C4-2B (cell line): Measurements from ENCODE around the gene HIVEP3.

ENCODE experiments used
- H3K27ac ChIP-seq: fragments of 450-650 bp; 2 replicates; pipeline ENCODE4 v1.5.1; 2017
- ZFX ChIP-seq: fragments of 450-650 bp; IDR thresholded peaks from 2 replicates; pipeline ENCODE4 v1.6.1; 2017
- TF ChIP-seq, protein P1 (sequence below): fragments of 450-650 bp; conservative IDR thresholded peaks from 2 replicates; pipeline ENCODE4 v1.5.1; 2017; ENCODE audit warnings: mild to moderate bottlenecking

The HIVEP3 gene

DNA sequence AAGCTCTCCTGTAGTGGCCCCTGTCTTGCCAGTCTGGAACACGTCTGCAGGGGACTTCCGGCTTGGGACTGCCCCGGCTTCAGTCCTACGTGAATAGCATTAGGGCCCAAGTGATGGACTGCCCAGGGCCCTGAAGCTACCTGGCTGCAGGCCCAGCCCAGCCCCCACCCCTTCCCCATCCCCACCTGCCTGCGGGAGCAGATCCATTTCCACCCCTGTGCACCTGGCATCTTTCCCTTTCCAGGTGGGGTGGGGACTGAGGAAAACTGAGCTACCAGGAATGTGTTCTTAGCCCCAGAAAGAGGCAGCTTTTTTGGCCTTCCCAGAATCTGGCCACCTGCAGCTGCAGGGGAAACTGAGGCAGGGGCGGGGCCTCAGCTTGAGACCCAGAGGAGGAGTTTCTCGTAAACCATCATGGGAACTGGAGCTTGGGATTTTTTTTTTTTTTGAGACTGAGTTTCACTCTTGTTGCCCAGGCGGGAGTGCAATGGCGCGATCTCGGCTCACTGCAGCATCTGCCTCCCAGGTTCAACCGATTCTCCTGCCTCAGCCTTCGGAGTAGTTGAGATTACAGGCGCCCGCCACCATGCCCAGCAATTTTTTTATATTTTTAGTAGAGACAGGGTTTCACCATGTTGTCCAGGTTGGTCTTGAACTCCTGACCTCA lies 437.5 kb downstream of the HIVEP3 start:
- H3K27ac ChIP-seq: no peak overlapping the region; the same call in 1 of the 2 replicates

DNA sequence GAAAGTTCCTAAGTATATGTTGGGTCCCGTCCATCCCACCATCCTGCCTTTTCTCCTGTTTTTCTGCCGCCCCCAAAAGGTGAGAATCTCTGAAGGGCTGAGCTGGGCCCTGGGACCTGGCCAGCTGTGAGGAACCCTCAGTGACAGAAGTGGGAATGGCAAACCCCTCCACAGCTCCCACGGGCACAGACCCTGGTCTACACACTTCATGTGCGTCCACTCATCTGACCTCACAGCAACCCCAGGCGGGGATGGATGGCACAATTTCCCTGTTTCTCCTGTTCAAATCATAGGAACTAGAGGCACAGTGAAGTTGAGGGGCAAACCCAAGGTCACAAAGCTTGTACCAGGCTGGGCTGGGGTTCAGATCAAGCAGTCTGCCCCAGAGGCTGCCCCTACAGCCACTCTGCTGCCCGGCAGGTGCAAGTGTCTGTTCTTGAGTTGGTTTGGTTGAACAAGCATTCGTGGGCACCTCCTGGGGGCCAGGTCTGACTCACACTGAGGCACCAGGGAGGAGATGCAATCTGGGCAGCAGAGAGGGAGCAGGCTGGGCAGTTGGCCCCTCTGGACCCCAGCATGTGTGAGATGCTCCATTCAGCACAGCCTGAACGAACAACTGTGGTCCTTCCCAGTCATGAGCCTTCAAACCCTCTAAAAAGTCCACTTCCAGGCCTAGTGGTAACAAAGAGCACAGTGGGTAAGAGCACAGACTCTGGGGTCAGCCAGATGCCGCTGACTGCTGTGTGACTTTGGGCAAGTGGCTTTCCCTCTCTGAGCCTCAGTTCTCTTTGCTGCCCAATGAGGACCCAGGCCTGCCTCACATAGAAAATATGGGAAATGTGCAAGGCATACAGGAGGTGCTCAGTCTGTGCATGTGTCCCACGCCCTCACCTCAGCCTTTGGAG lies 438.3 kb downstream of the HIVEP3 start:
- TF ChIP-seq, protein P1, sequence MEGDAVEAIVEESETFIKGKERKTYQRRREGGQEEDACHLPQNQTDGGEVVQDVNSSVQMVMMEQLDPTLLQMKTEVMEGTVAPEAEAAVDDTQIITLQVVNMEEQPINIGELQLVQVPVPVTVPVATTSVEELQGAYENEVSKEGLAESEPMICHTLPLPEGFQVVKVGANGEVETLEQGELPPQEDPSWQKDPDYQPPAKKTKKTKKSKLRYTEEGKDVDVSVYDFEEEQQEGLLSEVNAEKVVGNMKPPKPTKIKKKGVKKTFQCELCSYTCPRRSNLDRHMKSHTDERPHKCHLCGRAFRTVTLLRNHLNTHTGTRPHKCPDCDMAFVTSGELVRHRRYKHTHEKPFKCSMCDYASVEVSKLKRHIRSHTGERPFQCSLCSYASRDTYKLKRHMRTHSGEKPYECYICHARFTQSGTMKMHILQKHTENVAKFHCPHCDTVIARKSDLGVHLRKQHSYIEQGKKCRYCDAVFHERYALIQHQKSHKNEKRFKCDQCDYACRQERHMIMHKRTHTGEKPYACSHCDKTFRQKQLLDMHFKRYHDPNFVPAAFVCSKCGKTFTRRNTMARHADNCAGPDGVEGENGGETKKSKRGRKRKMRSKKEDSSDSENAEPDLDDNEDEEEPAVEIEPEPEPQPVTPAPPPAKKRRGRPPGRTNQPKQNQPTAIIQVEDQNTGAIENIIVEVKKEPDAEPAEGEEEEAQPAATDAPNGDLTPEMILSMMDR: no peak
- no peak for TF ChIP-seq ZFX
- no peak overlapping the region for H3K27ac ChIP-seq

More for the DNA sequence above, 437.5 kb downstream of the HIVEP3 start:
- TF ChIP-seq, protein P1: no peak
- no peak for TF ChIP-seq ZFX

DNA sequence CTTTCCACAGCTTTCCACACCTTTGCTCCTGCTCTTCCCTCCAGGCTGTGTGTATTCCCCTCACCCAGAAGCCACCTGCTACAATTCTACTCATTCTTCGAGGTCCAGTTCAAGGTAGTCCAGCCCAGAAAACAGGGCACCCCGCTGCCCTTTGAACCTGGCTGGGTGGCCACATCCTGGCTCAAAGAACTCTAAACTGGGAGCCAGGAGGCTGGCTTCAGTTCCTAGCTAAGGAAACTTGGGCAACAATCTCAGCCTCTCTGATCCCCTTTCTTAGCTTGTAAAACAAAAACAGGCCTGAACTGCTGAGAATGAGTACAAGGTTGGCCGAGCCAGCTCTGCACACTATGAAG lies 438.9 kb downstream of the HIVEP3 start:
- TF ChIP-seq ZFX: no peak
- TF ChIP-seq, protein P1: no peak

DNA sequence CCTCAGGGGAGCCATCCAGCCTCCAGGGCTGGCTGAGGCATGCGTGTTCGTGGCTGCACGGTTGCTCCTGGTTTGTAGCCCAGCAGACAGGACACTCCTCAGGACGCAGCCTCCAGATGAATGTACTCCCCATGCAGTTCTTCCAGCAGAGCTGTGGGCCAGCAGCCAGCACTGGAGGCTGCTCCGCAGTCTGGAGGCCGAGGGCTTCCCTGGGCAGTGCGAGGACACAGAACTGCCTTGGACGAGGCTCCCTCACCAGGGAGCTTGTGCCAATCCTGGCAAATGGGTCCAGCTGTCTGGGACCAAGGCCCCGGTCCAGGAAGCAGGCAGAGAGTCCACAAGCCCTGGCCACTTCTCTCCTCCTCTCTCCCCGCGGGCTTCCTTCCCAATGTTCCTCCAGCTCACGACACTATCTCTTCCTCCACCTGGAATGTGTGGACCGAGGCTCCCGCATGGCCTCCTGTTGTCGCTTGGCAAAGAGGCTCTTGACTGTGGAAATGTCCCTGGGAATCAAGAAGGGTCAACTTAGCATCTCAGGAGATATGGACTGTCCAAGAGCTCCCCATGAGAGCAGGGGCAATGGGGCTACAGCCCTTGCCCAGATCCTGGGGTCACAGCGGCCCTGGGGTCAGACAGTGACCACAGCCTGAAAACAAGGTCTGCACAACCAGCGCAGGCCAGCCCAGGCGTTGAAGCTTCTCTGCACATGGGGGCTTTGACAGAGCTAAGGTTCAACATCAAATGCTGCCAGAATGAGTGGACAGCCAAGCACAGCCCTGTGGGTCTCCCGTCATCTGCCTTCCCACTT lies 439.5 kb downstream of the HIVEP3 start:
- TF ChIP-seq, protein P1: no peak
- H3K27ac ChIP-seq: peak overlapping the region; percentile 48

More for the DNA sequence above, 438.9 kb downstream of the HIVEP3 start:
- peak overlapping the region; percentile 48 for H3K27ac ChIP-seq

DNA sequence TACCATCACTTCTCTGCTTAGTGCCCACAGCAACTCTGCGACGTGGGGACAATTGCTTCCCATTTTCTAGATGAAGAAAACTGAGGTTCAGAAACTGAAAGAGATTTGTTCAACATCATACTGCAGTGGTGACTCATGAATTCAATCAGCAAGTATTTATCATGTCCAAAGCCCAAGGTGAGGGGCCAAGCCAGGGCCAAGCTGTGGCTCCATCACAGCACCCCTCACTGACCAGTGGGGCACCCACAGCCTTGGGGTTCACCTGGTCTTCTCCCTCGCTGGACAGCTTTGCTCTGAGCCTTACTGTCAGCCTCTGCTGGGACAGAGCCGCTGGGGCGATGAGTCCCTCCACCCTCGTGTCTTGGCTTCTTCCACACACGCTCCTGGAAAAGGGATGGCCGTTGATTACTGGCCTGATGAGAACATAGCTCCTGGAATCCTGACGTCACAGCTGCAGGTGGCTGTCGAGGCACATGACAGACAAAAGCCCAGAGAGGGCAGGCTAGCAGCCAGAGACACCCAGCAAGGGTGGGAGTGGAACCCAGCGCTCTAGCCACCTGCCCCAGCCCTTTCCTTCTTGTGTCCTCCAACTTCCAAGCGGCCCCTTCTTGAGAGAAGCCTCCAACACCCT lies 440.5 kb downstream of the HIVEP3 start:
- TF ChIP-seq ZFX: no peak
- TF ChIP-seq, protein P1: no peak
- no peak overlapping the region; the same call in 1 of the 2 replicates for H3K27ac ChIP-seq

DNA sequence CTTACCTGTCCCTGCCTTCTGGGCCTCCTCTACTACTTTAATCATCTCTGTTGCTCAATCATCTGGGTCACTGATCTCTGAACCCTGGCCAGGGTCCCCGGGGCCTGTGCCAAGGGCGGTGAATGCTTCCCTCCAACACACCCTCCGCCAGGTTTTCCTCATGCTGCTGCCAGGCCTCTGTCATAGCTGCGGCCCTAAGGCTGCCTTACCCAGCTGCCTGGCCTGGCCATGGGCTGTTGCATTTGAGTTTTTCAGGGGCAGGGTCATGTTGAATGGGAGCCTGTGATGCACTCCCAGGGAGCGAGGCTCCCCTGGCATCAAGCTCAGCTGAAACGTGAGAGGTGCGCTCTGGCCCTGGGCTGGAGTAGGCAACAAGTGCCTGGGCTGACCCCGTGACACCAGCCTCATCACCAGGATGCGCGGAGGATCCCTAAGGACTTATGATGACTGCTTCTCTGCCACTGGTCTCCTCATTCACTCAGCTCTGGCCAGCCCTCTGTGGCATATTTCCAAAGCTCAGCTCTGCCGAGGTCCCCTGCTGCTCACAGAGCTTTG lies 441.8 kb downstream of the HIVEP3 start:
- TF ChIP-seq, protein P1: no peak
- TF ChIP-seq ZFX: no peak
- peak overlapping the region; percentile 55 for H3K27ac ChIP-seq
